ENCODE data around the gene HSPA14.
"Not testable (repeated sequence)": the region's sequence is repeated elsewhere in the genome, so short reads cannot be mapped to it uniquely, and the experiment has no call there.

HSPA14 gene, protein sequence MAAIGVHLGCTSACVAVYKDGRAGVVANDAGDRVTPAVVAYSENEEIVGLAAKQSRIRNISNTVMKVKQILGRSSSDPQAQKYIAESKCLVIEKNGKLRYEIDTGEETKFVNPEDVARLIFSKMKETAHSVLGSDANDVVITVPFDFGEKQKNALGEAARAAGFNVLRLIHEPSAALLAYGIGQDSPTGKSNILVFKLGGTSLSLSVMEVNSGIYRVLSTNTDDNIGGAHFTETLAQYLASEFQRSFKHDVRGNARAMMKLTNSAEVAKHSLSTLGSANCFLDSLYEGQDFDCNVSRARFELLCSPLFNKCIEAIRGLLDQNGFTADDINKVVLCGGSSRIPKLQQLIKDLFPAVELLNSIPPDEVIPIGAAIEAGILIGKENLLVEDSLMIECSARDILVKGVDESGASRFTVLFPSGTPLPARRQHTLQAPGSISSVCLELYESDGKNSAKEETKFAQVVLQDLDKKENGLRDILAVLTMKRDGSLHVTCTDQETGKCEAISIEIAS

DNA sequence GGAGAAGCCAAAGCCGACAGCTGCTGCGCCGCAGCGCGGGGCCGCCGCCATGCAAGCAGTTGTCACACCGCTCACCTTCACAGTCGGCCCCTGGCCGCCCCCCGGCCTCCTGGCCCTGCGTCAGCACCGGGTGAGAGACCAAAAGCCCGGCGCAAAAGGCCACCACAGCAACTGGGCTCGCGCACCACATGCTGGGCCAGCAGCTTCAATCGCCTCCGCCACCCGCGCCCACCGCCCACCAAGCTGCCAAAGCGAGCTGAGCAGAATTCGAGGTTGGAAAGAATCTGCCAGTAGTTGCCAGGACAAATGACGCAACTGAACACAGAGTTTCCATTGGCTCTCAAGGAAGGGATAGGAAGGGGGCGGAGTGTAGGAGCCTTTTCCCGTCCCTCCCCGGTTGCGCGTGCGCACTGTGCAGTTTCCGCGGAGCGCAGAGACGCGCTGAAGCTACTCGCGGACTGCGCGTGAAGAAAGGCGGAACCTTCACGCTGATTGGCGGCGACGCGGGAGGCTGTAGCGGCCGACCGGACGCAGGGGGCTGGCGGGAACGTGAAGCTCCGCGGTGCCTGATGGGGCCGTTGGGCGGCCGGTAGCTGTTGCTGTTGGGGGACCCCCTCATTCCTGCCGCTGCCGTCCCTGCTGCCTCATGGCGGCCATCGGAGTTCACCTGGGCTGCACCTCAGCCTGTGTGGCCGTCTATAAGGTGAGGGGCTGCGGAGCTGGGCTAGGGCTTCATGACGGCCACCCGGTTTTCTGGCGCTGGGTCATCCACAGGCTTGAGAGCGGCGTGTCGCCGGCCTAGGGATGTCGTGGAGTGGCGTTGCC is at the start of gene HSPA14, which contains the start of the genes CDNF and MSANTD7:
Gene HSPA14, plus strand, starts transcription at position 550 of the 825 bp plus-strand sequence. Its CDS starts 97 bp downstream, at position 647.
Gene CDNF, minus strand, starts transcription at position 281 of the 825 bp plus-strand sequence. Its CDS starts 91 bp downstream, at position 190.
Gene MSANTD7, plus strand, starts transcription at position 550 of the 825 bp plus-strand sequence. CDS start 3,979 bp downstream, outside the sequence.
- peak within 1 kb of the TSS; percentile 83 for H3K9ac ChIP-seq (ENCODE audit: low read depth, low read length)
- H3K36me3 ChIP-seq (ENCODE audit: insufficient read depth, low read length) = peaks cover 10% of the 10 kb centered on the region; the same call in 1 of the 2 replicates
- H3K9me3 ChIP-seq (ENCODE audit: control insufficient read depth, insufficient read depth, low read length) = no peaks in the 10 kb centered on the region
- H3K4me1 ChIP-seq (ENCODE audit: insufficient read depth, low read length) = no peaks in the 10 kb centered on the region

DNA sequence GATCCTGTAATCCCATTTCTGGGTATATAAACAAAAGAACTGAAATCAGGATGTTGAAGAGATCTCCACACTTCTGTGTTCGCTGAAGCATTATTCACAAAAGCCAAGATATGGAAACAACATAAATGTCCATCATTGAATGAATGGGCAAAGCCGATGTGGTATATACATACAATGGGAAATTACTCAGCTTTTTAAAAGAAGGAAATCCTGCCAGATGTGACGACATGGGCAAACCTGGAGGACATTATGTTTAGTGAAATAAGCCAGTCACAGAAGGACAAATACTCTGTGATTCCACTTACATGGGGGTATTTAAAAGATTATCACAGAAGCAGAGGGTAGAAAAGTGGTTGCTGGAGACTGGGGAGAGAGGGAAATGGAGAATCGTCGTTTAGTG is 39.5 kb upstream of the HSPA14 start:
- H3K36me3 ChIP-seq (ENCODE audit: insufficient read depth, low read length) = no peaks in the 10 kb centered on the region
- H3K9me3 ChIP-seq (ENCODE audit: control insufficient read depth, insufficient read depth, low read length) = no peaks in the 10 kb centered on the region
- no peak overlapping the region for H3K9ac ChIP-seq (ENCODE audit: low read depth, low read length)
- H3K4me1 ChIP-seq (ENCODE audit: insufficient read depth, low read length) = no peaks in the 10 kb centered on the region

DNA sequence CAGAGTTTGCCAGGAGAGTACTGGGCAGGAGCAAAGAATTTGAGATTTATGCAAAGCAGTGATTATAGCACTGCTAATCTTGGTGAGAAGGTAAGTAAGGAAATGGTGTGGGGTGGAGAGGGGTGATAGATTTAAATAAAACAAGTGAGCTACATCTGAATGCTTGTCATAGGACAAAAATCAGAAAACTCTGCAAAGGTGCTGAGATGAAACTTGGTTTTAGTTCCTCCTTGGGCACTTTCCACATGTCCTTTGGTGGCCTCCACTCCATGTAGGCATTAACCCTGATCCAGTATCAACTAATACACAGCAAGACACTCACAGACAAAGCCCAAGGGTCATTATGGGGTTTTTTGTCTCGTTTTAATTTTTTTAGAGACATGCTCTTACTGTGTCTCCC is 37.7 kb upstream of the HSPA14 start:
- Histone ChIP-seq H3K9ac (ENCODE audit: low read depth, low read length) (no peak overlapping the region), H3K9me3 (ENCODE audit: control insufficient read depth, insufficient read depth, low read length) (no peaks in the 10 kb centered on the region), H3K36me3 (ENCODE audit: insufficient read depth, low read length) (no peaks in the 10 kb centered on the region), H3K4me1 (ENCODE audit: insufficient read depth, low read length) (no peaks in the 10 kb centered on the region)

DNA sequence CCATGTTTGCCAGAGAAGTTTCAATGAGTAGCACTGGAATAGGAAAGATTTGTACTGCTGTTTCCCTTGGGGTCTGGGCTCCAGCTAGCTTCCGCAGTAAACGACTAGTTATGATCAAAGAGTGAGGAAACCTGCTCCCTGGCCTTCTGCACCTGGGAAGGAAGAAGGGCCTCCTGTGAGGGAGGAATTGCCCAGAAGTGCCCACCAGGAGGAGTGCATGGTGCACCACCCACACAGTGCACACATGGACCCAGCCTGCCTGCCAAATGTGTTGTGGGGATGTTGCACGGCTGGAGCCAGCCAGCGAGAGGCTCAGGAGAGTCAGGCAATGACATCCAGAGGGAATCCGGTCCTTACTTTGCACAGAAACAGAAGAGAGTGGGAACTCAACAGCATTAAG is 36.4 kb upstream of the HSPA14 start:
- no peaks in the 10 kb centered on the region for H3K4me1 ChIP-seq (ENCODE audit: insufficient read depth, low read length)
- no peaks in the 10 kb centered on the region for H3K36me3 ChIP-seq (ENCODE audit: insufficient read depth, low read length)
- H3K9ac ChIP-seq (ENCODE audit: low read depth, low read length) = no peak overlapping the region
- H3K9me3 ChIP-seq (ENCODE audit: control insufficient read depth, insufficient read depth, low read length) = no peaks in the 10 kb centered on the region

DNA sequence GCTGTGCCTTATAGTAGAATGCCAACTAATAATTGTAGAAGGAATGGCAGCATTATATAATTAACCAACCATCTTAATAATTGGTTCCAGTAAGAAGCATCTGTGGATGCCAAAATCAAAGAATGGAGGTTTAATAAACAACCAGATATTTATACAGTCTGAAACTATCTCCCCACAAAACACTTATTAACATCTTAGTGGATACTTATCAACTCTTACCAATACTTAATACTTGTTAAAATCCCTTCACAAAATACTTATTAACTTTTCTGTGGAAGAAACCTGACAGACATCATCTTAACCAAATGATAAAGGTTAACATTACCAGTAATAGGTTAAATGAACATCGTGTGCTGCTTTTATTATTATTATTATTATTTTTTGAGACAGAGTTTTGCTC is 34.3 kb upstream of the HSPA14 start:
- Histone ChIP-seq H3K9me3 (ENCODE audit: control insufficient read depth, insufficient read depth, low read length) (no peaks in the 10 kb centered on the region), H3K4me1 (ENCODE audit: insufficient read depth, low read length) (no peaks in the 10 kb centered on the region), H3K9ac (ENCODE audit: low read depth, low read length) (no peak overlapping the region), H3K36me3 (ENCODE audit: insufficient read depth, low read length) (no peaks in the 10 kb centered on the region)

DNA sequence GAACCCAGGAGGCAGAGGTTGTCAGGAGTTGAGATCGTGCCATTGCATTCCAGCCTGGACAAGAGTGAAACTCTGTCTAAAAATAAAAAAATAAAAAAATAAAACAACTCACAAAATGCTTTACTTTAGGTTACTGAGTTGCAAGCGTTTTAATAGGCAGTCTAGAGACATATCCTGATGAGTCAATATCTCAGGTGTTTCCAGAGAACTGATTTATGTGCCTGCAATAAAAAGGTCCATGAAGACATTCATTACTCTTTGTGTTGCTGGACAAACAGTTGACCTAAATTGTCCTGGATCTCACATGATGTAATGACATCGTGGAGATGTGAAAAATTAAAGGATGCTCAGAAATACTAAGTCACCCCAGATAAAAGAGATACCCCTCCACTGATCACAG is 31.8 kb upstream of the HSPA14 start:
- Histone ChIP-seq H3K4me1 (ENCODE audit: insufficient read depth, low read length) (no peaks in the 10 kb centered on the region; the same call in 1 of the 2 replicates), H3K9me3 (ENCODE audit: control insufficient read depth, insufficient read depth, low read length) (no peaks in the 10 kb centered on the region), H3K36me3 (ENCODE audit: insufficient read depth, low read length) (no peaks in the 10 kb centered on the region), H3K9ac (ENCODE audit: low read depth, low read length) (no peak overlapping the region)

DNA sequence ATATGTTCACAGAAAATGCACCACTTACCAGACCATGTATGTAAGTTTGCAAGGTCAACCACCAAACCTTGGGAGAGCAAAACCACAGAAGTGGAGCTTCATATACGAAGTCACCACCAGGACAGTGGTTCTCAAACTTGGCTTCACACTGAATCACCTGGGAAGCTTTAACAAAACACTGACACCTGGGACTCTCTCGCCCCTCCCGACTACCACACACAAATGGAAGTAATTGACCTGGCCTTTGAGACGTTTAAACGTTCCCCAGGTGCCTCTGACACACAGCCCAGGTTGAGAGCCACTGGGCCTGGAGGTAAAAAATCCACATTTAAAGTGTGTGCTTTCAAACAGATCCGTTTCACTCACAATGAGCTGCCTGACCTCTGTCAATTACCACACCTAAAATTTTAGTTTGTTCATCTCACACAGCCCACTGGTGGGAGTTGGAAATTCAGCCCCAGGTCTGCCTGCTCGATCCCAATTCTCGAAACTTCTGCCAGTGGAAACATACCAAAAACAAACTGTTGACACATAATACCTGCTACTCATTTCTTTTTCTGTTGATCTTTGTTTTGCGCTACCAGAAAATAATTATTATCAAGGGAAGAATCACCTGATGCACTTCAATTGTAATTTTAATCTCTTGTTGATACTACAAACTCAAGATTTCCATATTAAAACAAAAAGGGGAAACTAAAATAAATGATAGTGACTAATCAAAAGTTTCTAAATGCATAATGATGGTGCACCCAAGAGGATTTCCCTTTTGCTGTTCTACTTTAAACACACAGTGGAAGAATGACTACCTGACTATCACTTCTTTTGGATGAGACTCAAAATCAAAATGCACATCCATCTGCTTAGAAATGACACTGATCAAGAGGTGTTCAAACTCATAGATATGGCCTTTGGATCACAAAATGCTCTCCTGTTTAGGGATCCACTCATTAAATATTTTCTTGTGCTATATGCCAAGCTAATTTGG is 26.8 kb upstream of the HSPA14 start:
- H3K36me3 ChIP-seq (ENCODE audit: insufficient read depth, low read length) = no peaks in the 10 kb centered on the region
- H3K9me3 ChIP-seq (ENCODE audit: control insufficient read depth, insufficient read depth, low read length) = no peaks in the 10 kb centered on the region
- no peaks in the 10 kb centered on the region; the same call in 1 of the 2 replicates for H3K4me1 ChIP-seq (ENCODE audit: insufficient read depth, low read length)
- H3K9ac ChIP-seq (ENCODE audit: low read depth, low read length) = no peak overlapping the region

DNA sequence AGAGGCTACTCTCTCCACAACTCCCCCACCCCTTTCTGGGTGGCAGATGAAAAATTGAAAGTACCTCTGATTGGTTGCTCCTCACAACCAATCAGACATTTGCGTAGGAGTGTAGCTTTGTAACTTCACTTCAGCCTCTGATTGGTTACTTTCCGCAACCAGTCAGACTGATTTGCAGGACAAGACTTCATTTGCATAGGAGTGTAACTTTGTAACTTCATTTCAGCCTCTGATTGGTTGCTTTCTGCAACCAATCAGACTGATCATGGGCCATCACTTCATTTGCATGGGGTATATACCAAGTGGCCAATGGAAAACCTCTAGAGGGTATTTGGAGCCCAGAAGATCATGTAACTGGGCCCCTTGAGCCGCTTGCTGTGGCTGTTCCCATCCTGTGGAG is 25.8 kb upstream of the HSPA14 start:
- no peaks in the 10 kb centered on the region; the same call in 1 of the 2 replicates for H3K4me1 ChIP-seq (ENCODE audit: insufficient read depth, low read length)
- no peaks in the 10 kb centered on the region for H3K9me3 ChIP-seq (ENCODE audit: control insufficient read depth, insufficient read depth, low read length)
- H3K36me3 ChIP-seq (ENCODE audit: insufficient read depth, low read length) = no peaks in the 10 kb centered on the region
- no peak overlapping the region for H3K9ac ChIP-seq (ENCODE audit: low read depth, low read length)

DNA sequence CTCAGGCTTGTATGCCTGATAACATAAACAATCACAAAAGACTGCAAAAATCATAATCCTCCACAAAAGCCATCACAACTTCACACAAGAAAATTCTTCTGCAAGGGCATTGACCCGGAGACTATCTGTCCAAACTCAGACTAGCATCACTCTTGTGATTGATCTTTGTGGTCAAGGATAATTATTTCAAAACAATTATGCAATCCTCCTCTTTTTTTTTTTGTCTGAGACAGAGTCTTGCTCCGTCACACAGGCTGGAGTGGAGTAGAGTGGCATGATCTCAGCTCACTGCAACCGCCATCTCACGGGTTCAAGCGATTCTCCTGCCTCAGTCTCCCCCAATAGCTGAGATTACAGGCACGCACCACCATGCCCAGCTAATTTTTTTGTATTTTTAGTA is 22.4 kb upstream of the HSPA14 start:
- Histone ChIP-seq H3K36me3 (ENCODE audit: insufficient read depth, low read length) (no peaks in the 10 kb centered on the region), H3K9me3 (ENCODE audit: control insufficient read depth, insufficient read depth, low read length) (no peaks in the 10 kb centered on the region), H3K4me1 (ENCODE audit: insufficient read depth, low read length) (no peaks in the 10 kb centered on the region; the same call in 1 of the 2 replicates), H3K9ac (ENCODE audit: low read depth, low read length) (no peak overlapping the region)

DNA sequence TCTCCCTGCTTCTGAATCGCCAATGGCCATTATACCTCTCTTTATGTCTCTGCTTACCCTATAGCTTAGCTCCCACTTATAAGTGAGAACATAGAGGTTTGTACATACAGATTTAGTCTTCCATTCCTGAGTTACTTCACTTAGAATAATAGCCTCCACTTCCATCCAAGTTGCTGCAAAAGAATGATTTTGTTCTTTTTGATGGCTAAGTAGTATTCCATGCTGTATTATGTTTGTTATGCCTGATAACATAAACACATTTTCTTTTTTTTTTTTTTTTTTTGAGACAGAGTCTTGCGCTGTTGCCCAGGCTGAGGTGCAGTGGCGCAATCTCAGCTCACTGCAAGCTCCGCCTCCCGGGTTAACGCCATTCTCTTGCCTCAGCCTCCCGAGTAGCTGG is 21.4 kb upstream of the HSPA14 start:
- not testable (repeated sequence) for H3K9me3 ChIP-seq (ENCODE audit: control insufficient read depth, insufficient read depth, low read length); H3K9ac ChIP-seq (ENCODE audit: low read depth, low read length); H3K4me1 ChIP-seq (ENCODE audit: insufficient read depth, low read length); H3K36me3 ChIP-seq (ENCODE audit: insufficient read depth, low read length)

DNA sequence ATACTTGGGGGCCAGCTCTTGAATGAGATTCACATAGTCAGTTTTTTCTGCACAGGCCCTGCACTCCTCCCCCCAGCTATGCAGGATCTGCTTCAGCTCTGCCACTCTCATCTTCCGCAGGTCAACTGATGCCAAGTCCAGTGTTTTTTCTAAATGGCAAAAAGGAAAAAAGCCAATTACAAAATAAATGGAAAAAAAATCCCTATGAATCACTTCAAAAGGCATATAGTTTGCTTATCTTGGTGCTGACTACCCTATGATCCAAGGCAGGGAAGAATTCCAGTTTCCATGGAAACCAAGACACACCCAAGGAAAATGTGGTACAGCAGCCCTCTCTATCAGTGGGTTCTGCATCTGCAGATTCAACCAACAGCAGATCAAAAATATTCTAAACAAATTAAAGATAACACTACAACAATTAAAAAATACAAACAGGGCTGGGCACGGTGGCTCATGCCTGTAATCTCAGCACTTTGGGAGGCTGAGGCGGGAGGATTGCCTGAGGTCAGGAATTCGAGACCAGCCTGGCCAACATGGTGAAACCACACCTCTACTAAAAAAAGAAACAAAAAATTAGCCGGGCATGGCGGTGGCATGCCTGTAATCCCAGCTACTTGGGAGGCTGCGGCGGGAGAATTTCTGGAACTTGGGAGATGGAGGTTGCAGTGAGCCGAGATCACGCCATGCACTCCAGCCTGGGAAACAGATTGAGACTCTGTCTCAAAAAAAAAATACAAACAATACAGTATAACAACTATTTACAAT is 17.9 kb upstream of the HSPA14 start:
- Histone ChIP-seq H3K9ac (ENCODE audit: low read depth, low read length) (no peak overlapping the region), H3K4me1 (ENCODE audit: insufficient read depth, low read length) (peaks cover 4% of the 10 kb centered on the region; the same call in 1 of the 2 replicates), H3K36me3 (ENCODE audit: insufficient read depth, low read length) (no peaks in the 10 kb centered on the region), H3K9me3 (ENCODE audit: control insufficient read depth, insufficient read depth, low read length) (no peaks in the 10 kb centered on the region)

DNA sequence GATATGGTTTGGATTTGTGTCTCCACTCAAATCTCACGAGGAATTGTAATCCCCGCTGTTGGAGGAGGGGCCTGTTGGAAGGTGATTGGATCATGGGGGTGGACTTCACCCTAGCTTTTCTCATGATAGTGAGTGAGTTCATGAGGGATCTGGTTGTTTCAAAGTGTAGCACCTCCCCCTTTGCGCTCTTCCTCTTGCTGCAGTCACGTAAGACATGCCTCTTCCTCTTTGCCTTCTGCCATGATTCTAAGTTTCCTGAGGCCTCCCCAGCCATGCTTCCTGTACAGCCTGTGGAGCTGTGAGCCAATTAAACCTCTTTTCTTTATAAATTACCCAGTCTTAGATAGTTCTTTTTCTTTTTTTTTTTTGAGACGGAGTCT is 17.3 kb upstream of the HSPA14 start:
- no peaks in the 10 kb centered on the region for H3K9me3 ChIP-seq (ENCODE audit: control insufficient read depth, insufficient read depth, low read length)
- no peaks in the 10 kb centered on the region for H3K36me3 ChIP-seq (ENCODE audit: insufficient read depth, low read length)
- H3K9ac ChIP-seq (ENCODE audit: low read depth, low read length) = no peak overlapping the region
- H3K4me1 ChIP-seq (ENCODE audit: insufficient read depth, low read length) = peaks cover 4% of the 10 kb centered on the region; the same call in 1 of the 2 replicates
